Liver (tissue), 9 donors: ENCODE measurements around the gene APOBEC3G. TPM values are rescaled to one million over a fixed set of nuclear protein-coding genes. Genes with fewer than 3 reads are reported as not detected.

Experiments used
- DNase-seq: peaks from one replicate; pipeline ENCODE4 v3.0.0-alpha.2; 2017; ENCODE audit warnings: low spot score
- H3K27ac ChIP-seq, 2 donors: one replicate each; pipeline ENCODE4 v1.7.0; 2013; ENCODE audit warnings: inconsistent platforms in 2 of 2, low read length in 2 of 2, control low read depth in 1 of 2, low read depth in 1 of 2, mild to moderate bottlenecking in 1 of 2
- H3K27me3 ChIP-seq, 4 donors: one replicate each; pipeline versions ENCODE4 v1.6.1 to v1.7.0; 2013; ENCODE audit warnings: low read length in 3 of 4, inconsistent platforms in 1 of 4, mild to moderate bottlenecking in 1 of 4, moderate library complexity in 1 of 4; ENCODE audit not compliant: control insufficient read depth in 4 of 4, insufficient read depth in 4 of 4
- H3K36me3 ChIP-seq, 4 donors: one replicate each; pipeline versions ENCODE4 v1.6.1 to v1.7.0; 2013; ENCODE audit warnings: low read length in 3 of 4, mild to moderate bottlenecking in 3 of 4, low read depth in 1 of 4, moderate library complexity in 1 of 4; ENCODE audit not compliant: control insufficient read depth in 4 of 4, insufficient read depth in 3 of 4
- H3K4me1 ChIP-seq, 4 donors: one replicate each; pipeline versions ENCODE4 v1.6.1 to v1.7.0; 2013; ENCODE audit warnings: low read length in 3 of 4, mild to moderate bottlenecking in 3 of 4, moderate library complexity in 1 of 4; ENCODE audit not compliant: control insufficient read depth in 4 of 4, insufficient read depth in 4 of 4
- H3K4me3 ChIP-seq, 3 donors: one replicate each; pipeline versions ENCODE4 v1.6.1 to v1.7.0; 2013; ENCODE audit warnings: low read length in 3 of 3, control low read depth in 1 of 3, low read depth in 1 of 3, mild to moderate bottlenecking in 1 of 3
- H3K9ac ChIP-seq, 2 donors: one replicate each; pipeline ENCODE4 v1.7.0; 2013; ENCODE audit warnings: low read length in 2 of 2, mild to moderate bottlenecking in 2 of 2, moderate library complexity in 2 of 2, control low read depth in 1 of 2, low read depth in 1 of 2
- H3K9me3 ChIP-seq, 4 donors: one replicate each; pipeline versions ENCODE4 v1.6.1 to v1.7.0; 2013; ENCODE audit warnings: low read length in 3 of 4; ENCODE audit not compliant: control insufficient read depth in 4 of 4
- ATF3 ChIP-seq: IDR thresholded peaks from 2 replicates; pipeline ENCODE4 v1.6.1; 2016; ENCODE audit warnings: antibody characterized with exemption
- CTCF ChIP-seq: fragments of 150-350 bp; IDR thresholded peaks from 2 replicates; pipeline ENCODE4 v1.5.1; 2017; ENCODE audit warnings: improper control_type of control experiment, low read depth, low read length; ENCODE audit not compliant: missing input control
- EGR1 ChIP-seq, 2 donors: IDR thresholded peaks; 2 replicates each; pipeline ENCODE4 v1.6.1; 2016 to 2018; ENCODE audit warnings: antibody characterized with exemption in 2 of 2, low read depth in 2 of 2
- FOXA1 ChIP-seq: IDR thresholded peaks from 2 replicates; pipeline ENCODE4 v1.6.1; 2016; ENCODE audit warnings: antibody characterized with exemption
- FOXA2 ChIP-seq: IDR thresholded peaks from 2 replicates; pipeline ENCODE4 v1.6.1; 2016; ENCODE audit warnings: antibody characterized with exemption
- GABPA ChIP-seq, 2 donors: IDR thresholded peaks in 1 of 2; conservative IDR thresholded peaks in 1 of 2; 2 replicates each; pipeline ENCODE4 v1.6.1; 2016; ENCODE audit warnings: antibody characterized with exemption in 2 of 2, mild to moderate bottlenecking in 1 of 2, moderate library complexity in 1 of 2
- HNF4A ChIP-seq, 2 donors: conservative IDR thresholded peaks; 2 replicates each; pipeline ENCODE4 v1.6.1; 2016; ENCODE audit warnings: antibody characterized with exemption in 2 of 2, mild to moderate bottlenecking in 2 of 2
- HNF4G ChIP-seq: IDR thresholded peaks from 2 replicates; pipeline ENCODE4 v1.6.1; 2016; ENCODE audit warnings: antibody characterized with exemption
- JUND ChIP-seq, 2 donors: IDR thresholded peaks; 2 replicates each; pipeline ENCODE4 v1.6.1; 2016; ENCODE audit warnings: antibody characterized with exemption in 2 of 2
- MAX ChIP-seq: IDR thresholded peaks from 2 replicates; pipeline ENCODE4 v1.6.1; 2016; ENCODE audit warnings: antibody characterized with exemption
- NR2F2 ChIP-seq: IDR thresholded peaks from 2 replicates; pipeline ENCODE4 v1.6.1; 2016; ENCODE audit warnings: antibody characterized with exemption
- RAD21 ChIP-seq, 2 donors: IDR thresholded peaks; 2 replicates each; pipeline ENCODE4 v1.6.1; 2016; ENCODE audit warnings: antibody characterized with exemption in 2 of 2, mild to moderate bottlenecking in 2 of 2
- REST ChIP-seq: IDR thresholded peaks from 2 replicates; pipeline ENCODE4 v1.6.1; 2016; ENCODE audit warnings: antibody characterized with exemption, mild to moderate bottlenecking
- RXRA ChIP-seq, 2 donors: IDR thresholded peaks; 2 replicates each; pipeline ENCODE4 v1.6.1; 2017 to 2018; ENCODE audit warnings: antibody characterized with exemption in 2 of 2, mild to moderate bottlenecking in 1 of 2
- SP1 ChIP-seq: IDR thresholded peaks from 2 replicates; pipeline ENCODE4 v1.6.1; 2018; ENCODE audit warnings: antibody characterized with exemption, mild to moderate bottlenecking
- TAF1 ChIP-seq: conservative IDR thresholded peaks from 2 replicates; pipeline ENCODE4 v1.6.1; 2016; ENCODE audit warnings: antibody characterized with exemption, mild to moderate bottlenecking
- YY1 ChIP-seq: IDR thresholded peaks from 2 replicates; pipeline ENCODE4 v1.6.1; 2016; ENCODE audit warnings: antibody characterized with exemption, mild to moderate bottlenecking
- ZBTB33 ChIP-seq: IDR thresholded peaks from 2 replicates; pipeline ENCODE4 v1.6.1; 2016; ENCODE audit warnings: antibody characterized with exemption
- WGBS: extraction: QIAGEN DNeasy Blood & Tissue Kit; methylation state at CpG from one replicate; pipeline ENCODE4 v1.1.7; 2013; 5-methylcytosine and 5-hydroxymethylcytosine counted together
- polyA plus RNA-seq, 2 donors: library from polyadenylated mRNA; stranded (reverse) in 1 of 2; unstranded in 1 of 2; fragments of 200-250 nt in 1 of 2; fragments of >200 nt in 1 of 2; fragmentation: Nextera tagmentation in 1 of 2; extraction: Ambion mirVana in 1 of 2; gene quantifications; one replicate each; pipeline versions ENCODE4 v1.2.1 to v1.2.3, GENCODE V29; 2013 to 2015
- total RNA-seq, 2 donors: library from RNA; depleted of rRNA; stranded (reverse); fragments of >200 nt; gene quantifications; one replicate each; pipeline ENCODE4 v1.2.3, GENCODE V29; 2014
- donor health status: healthy.
- donor health status: healthy.
- donor health status: healthy.
- donor health status: healthy.
- donor health status: healthy.

APOBEC3G gene
- total and polyA plus RNA-seq, 4 donors, result 1.9 to 9.2 (median 2.9) TPM

- Histone ChIP-seq H3K36me3 (no peaks in the 10 kb centered on the region), H3K4me1 (no peaks in the 10 kb centered on the region), H3K4me3 (no peak overlapping the region), H3K27me3 (no peaks in the 10 kb centered on the region), H3K9me3 (no peaks in the 10 kb centered on the region), H3K27ac (no peak overlapping the region), H3K9ac (no peak overlapping the region)
- WGBS, result 88% methylated on average over 14 of the region's 14 CpGs
- no peak for TF ChIP-seq RXRA (IDR thresholded peaks at IDR 0.05)
- no peak for TF ChIP-seq SP1
- no peak for TF ChIP-seq HNF4G
- no peak for TF ChIP-seq HNF4A (conservative IDR thresholded peaks at IDR 0.05)
- no peak for TF ChIP-seq EGR1 (IDR thresholded peaks at IDR 0.05; ENCODE audit: low read depth in 2 of 2)
- no peak for TF ChIP-seq FOXA2
- no peak for TF ChIP-seq CTCF
- no peak for TF ChIP-seq RAD21 (IDR thresholded peaks at IDR 0.05)
- TF ChIP-seq ATF3, result no peak
- TF ChIP-seq ZBTB33, result no peak
- TF ChIP-seq FOXA1, result no peak
- no peak for TF ChIP-seq GABPA (IDR thresholded peaks at IDR 0.05 in 1 of 2, conservative IDR thresholded peaks at IDR 0.05 in 1 of 2)
- TF ChIP-seq YY1, result no peak
- no peak for TF ChIP-seq MAX
- TF ChIP-seq JUND (IDR thresholded peaks at IDR 0.05), result no peak
- TF ChIP-seq NR2F2, result no peak
- no peak for TF ChIP-seq REST
- no peak for TF ChIP-seq TAF1
- no peak for DNase-seq
Observed at GRCh38 chr22:39083212-39084165, 6.4 kb downstream of the APOBEC3G start.
